Measurements from ENCODE around the gene CLDN22.

CLDN22 gene

GRCh38 chr4:183321516-183321915 lies 1.4 kb upstream of the CLDN22 start:
- Histone ChIP-seq H3K9me3 (no peaks in the 10 kb centered on the region), H3K4me3 (ENCODE audit: low read depth in 1 of 2, low read length in 1 of 2) (no peak overlapping the region), H3K4me1 (ENCODE audit: control insufficient read depth in 1 of 2, insufficient read depth in 1 of 2, low read depth in 1 of 2, low read length in 1 of 2) (no peaks in the 10 kb centered on the region), H3K36me3 (no peaks in the 10 kb centered on the region), H3K27me3 (no peaks in the 10 kb centered on the region), H3K27ac (no peak overlapping the region)
- TF ChIP-seq CTCF (IDR thresholded peaks at IDR 0.05), result no peak

GRCh38 chr4:183321079-183321478 lies 1.0 kb upstream of the CLDN22 start:
- Histone ChIP-seq H3K4me1 (ENCODE audit: control insufficient read depth in 1 of 2, insufficient read depth in 1 of 2, low read depth in 1 of 2, low read length in 1 of 2) (no peaks in the 10 kb centered on the region), H3K9me3 (no peaks in the 10 kb centered on the region), H3K4me3 (ENCODE audit: low read depth in 1 of 2, low read length in 1 of 2) (no peak overlapping the region), H3K27ac (no peak overlapping the region), H3K36me3 (no peaks in the 10 kb centered on the region), H3K27me3 (no peaks in the 10 kb centered on the region)
- TF ChIP-seq CTCF (IDR thresholded peaks at IDR 0.05), result no peak

GRCh38 chr4:183318656-183319055 lies 1.4 kb downstream of the CLDN22 start:
- no peaks in the 10 kb centered on the region for H3K36me3 ChIP-seq
- no peak overlapping the region for H3K4me3 ChIP-seq (ENCODE audit: low read depth in 1 of 2, low read length in 1 of 2)
- no peaks in the 10 kb centered on the region for H3K4me1 ChIP-seq (ENCODE audit: control insufficient read depth in 1 of 2, insufficient read depth in 1 of 2, low read depth in 1 of 2, low read length in 1 of 2)
- no peak for TF ChIP-seq CTCF (IDR thresholded peaks at IDR 0.05)
- H3K27ac ChIP-seq, result no peak overlapping the region
- H3K9me3 ChIP-seq, result no peaks in the 10 kb centered on the region
- no peaks in the 10 kb centered on the region for H3K27me3 ChIP-seq

- H3K27ac ChIP-seq, result no peak overlapping the region
- no peaks in the 10 kb centered on the region for H3K27me3 ChIP-seq
- H3K4me1 ChIP-seq (ENCODE audit: control insufficient read depth in 1 of 2, insufficient read depth in 1 of 2, low read depth in 1 of 2, low read length in 1 of 2), result no peaks in the 10 kb centered on the region
- TF ChIP-seq CTCF (IDR thresholded peaks at IDR 0.05), result no peak
- H3K9me3 ChIP-seq, result no peaks in the 10 kb centered on the region
- H3K36me3 ChIP-seq, result no peaks in the 10 kb centered on the region
- no peak overlapping the region for H3K4me3 ChIP-seq (ENCODE audit: low read depth in 1 of 2, low read length in 1 of 2)
Measured at GRCh38 chr4:183314806-183315205, 5.3 kb downstream of the CLDN22 start.

- Histone ChIP-seq H3K27me3 (no peaks in the 10 kb centered on the region), H3K9me3 (no peaks in the 10 kb centered on the region), H3K4me1 (ENCODE audit: control insufficient read depth in 1 of 2, insufficient read depth in 1 of 2, low read depth in 1 of 2, low read length in 1 of 2) (no peaks in the 10 kb centered on the region), H3K36me3 (no peaks in the 10 kb centered on the region), H3K4me3 (ENCODE audit: low read depth in 1 of 2, low read length in 1 of 2) (no peak overlapping the region), H3K27ac (no peak overlapping the region)
- no peak for TF ChIP-seq CTCF (IDR thresholded peaks at IDR 0.05)
Measured at GRCh38 chr4:183314336-183314735, 5.7 kb downstream of the CLDN22 start.

GRCh38 chr4:183312841-183313240 lies 7.2 kb downstream of the CLDN22 start:
- no peaks in the 10 kb centered on the region for H3K36me3 ChIP-seq
- no peak for TF ChIP-seq CTCF (IDR thresholded peaks at IDR 0.05)
- H3K4me3 ChIP-seq (ENCODE audit: low read depth in 1 of 2, low read length in 1 of 2), result no peak overlapping the region
- no peak overlapping the region for H3K27ac ChIP-seq
- H3K27me3 ChIP-seq, result no peaks in the 10 kb centered on the region
- no peaks in the 10 kb centered on the region for H3K4me1 ChIP-seq (ENCODE audit: control insufficient read depth in 1 of 2, insufficient read depth in 1 of 2, low read depth in 1 of 2, low read length in 1 of 2)
- no peaks in the 10 kb centered on the region for H3K9me3 ChIP-seq

Measured in neutrophil (primary cell).